HG03575 (cell line): ENCODE measurements around the gene C15orf62.

ENCODE experiments used
- ATAC-seq: cut with Tn5 transposase; IDR thresholded peaks from one replicate; pipeline ENCODE4 v1.9.1; 2021; ENCODE audit not compliant: unreplicated experiment, insufficient number of reproducible peaks, low FRiP score; ENCODE audit errors: extremely low read depth

C15orf62 gene

DNA sequence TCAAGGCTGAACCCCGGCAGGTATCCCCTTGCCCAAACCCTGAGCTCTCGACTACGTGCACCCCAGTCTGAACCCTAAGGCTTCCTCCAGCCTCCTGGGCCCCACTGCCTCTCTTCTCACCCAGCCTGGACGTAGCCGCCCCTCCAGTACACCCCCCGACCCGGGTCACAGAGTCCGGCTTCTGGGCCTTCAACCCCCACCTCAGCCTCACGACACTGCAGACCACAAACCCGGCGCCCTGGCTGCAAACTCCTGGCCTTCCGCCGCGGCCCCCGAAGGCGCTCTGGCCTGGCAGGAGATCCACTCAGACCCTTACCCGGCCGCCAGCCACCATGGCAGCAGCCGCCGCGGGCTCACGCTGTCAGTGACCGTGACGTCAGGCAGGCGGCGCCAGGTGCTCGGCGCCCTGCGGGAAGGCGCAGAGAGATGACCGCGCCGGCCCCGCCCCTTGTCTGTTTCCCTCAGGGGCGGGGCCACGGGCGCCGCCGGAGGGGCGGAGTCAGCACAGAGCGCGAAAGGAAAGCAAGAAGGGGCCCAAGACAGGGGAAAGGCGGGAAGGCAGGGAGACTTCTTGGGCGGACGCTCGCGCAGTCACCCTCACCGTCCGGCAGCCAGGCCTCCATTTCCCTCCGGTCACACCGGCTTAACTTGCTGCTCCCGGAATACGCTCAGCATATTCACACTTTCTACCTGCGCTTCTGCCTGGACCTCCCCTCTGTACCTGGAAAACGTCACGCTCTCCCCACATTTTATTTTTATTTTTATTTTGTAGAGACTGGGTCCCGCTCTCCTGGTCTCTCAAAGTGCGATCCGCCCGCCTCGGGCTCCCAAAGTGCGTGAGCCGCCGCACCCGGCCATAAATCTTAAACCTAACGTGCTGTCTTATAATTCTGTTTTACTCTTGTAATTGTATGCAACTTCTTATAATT lies 14.6 kb upstream of the C15orf62 start, which contains the start of gene RMDN3:
Gene RMDN3, minus strand, starts transcription at position 372 of the 929 bp plus-strand sequence. CDS start 471 bp downstream, outside the sequence.
- no peak for ATAC-seq

DNA sequence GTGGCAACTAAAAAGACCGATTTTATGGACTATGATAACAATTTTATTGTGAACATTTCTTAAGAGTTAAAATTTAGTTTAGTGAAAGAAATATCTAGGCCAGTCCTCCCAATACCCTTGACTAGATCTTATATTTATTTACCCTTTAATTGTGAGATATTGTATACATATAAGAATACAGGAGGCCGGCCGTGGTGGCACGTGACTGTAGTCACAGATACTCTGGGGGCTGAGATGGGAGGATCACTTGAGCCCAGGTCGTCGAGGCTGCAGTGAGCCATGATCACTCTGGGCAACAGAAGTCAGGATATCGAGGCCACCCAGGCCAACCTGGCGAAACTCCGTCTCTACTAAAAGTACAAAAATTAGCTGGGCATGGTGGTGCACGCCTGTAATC lies 14.0 kb upstream of the C15orf62 start:
- no peak for ATAC-seq

- no peak for ATAC-seq
Observed at GRCh38 chr15:40756938-40757337, 12.8 kb upstream of the C15orf62 start.

GRCh38 chr15:40759961-40760360 lies 9.8 kb upstream of the C15orf62 start:
- no peak for ATAC-seq

DNA sequence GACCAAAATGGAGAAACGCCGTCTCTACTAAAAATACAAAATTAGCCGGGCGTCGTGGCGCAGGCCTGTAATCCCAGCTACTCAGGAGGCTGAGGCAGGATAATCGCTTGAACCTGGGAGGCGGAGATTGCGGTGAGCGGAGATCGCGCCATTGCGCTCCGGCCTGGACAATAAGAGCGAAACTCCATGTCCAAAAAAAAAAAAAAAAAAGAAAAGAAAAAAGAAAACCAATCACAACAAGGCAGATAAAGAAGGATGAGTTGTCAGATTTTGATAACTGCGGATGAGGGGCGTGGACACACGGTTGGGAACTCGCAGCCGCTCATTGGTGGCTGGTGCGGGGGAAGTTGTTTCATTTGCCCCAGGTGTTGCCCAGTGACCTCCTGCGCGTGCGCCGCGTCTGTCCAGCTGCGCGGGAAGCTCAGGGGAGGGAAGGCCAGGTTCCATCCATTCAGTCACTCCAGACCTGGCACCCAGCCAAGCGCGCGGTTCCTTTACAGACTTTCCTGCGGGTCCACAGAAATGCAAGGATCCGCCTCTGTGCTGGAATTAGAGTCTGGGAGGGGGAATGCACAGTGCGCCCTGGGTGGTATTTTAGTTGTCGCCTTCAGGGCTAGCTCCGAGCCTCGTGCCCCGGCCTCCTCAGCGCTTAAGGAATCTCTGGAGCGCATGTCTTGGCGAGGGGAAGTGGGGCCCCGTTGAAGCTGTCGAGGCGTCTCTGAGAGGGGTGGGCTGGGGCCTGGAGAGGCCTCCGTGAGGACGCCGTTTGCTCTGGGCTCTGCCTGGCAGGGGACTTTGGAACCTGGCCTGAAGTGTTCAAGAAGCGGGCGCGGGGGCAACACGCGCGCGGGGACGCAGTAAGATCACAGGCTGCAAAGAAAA lies 6.6 kb upstream of the C15orf62 start:
- ATAC-seq, result no peak

GRCh38 chr15:40763801-40764628 lies 5.8 kb upstream of the C15orf62 start, which contains the start of gene GCHFR:
Gene GCHFR, plus strand, starts transcription at chr15:40764068. Its CDS starts 113 bp downstream, at chr15:40764181.
- no peak for ATAC-seq

DNA sequence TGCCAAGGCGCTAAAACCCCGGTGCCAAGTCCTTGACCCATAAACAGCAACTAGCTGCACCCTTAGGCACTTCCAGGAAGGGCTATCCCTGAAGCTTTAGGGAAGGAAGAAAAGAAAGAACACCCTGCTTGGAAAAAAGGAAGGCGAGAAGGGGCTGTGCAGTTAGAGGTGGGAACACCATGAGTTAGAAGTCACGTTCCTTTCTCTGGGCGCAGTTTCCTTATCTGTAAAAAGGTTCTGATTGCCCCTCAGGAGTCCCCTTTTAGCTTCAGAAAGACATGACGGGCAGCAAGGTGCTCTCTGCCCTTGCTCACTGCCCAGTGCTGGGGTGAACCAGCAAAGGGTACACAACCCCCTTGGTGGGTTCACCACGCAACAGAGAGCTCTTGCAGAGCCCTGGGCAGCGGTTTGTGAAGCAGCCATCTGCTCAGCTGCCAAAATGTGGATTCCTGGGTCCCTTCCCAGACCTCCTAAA lies 5.1 kb upstream of the C15orf62 start:
- no peak for ATAC-seq

DNA sequence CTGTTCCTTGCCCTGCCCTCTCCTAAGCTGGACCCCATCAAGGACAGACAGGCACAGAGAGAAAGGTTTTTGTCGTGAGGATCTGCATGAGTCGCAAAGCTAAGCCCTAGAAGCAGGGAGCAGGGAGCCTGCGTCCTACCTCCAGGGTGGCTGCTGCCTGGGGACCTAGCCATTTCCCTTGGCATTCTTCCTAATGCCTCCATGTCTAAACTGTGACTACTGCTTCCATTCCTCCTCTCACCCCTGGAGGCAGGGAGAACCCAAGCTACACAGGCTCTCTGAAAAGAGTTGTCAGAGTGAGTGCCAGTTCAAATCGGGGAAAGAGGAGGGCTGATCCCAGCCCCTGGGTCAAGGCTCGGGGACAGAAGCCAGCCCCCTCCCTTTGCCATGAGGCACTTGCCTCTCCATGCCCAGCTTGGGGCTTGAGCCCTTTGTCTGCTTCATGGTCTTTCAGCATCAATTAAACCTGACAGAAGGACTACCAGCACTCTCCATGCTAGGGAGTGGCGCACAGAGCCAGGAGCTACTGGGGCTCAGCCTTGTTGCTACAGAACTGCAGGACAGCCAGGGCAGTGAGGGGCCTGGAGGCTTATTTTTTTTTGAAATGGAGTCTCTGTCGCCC lies 3.5 kb upstream of the C15orf62 start:
- no peak for ATAC-seq

DNA sequence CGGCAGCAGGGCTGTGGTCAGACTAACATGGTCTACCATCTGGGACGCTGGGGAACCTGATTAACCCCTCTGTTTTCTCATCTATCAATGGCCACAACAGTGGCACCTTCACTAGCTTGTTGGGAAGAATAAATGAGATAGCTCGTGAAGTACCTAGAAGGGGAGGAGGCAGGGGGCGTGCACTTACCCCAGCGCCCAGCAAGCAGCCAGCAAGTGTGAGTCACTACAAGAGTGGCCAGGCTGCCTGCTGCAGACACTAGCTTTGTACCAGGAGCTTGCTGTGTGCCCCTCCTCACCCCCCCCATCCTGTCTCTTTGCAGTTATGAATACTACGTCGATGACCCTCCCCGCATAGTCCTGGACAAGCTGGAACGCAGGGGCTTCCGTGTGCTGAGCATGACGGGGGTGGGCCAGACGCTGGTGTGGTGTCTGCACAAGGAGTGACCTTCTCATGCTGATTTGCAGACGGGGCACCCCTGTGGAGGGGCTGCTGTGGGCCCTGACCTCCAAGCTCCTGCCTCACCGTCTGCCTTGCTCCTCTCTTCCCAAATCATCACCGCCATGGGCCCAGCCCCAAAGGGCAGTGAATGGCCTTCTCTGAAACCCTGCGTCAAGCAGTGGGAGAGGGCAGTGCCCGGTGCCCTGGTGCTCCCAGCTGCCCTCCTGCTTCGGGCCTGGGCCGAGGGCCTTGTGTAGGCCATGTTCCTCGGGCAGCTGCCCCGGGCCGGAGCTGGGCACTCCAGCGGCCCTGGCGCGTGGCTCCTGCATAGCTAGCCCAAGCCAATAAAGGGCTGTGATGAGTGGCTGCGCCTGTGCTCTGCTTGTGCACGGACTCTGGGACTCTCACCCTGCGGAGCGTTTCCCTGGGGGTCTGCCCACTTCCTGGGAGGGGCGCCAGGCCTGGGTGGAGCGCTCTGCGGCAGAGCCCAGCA lies 2.6 kb upstream of the C15orf62 start:
- ATAC-seq, result no peak

- no peak for ATAC-seq
Observed at GRCh38 chr15:40767838-40768500, 1.8 kb upstream of the C15orf62 start.

GRCh38 chr15:40768521-40769273 lies 1.1 kb upstream of the C15orf62 start:
- no peak for ATAC-seq

GRCh38 chr15:40770147-40770721 lies 454 bp downstream of the C15orf62 start:
- no peak for ATAC-seq

DNA sequence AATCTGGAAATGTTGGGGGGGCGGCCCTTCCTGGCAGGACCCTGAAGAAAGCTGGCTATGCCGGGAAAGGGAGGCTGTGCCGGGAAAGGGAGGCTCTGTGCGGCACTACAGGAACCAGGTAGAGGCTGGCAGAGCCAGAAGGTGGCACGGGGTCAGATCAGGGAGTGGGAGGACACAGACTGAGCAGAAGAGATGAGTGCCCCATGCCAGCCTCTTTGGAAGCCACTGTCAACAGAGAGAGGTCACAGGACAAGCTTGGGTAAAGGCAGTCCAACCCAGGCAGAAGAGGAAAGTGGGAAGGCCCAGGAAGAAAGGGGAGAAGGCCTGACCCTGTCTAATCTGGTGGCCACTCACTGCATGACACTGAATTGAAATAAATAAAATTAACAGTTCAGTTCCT lies 1.5 kb downstream of the C15orf62 start:
- ATAC-seq, result no peak

- no peak for ATAC-seq
Observed at GRCh38 chr15:40772014-40772413, 2.2 kb downstream of the C15orf62 start.

GRCh38 chr15:40773496-40773895 lies 3.7 kb downstream of the C15orf62 start:
- ATAC-seq, result no peak

- ATAC-seq, result no peak
Observed at GRCh38 chr15:40773902-40774301, 4.1 kb downstream of the C15orf62 start.
